CD4-positive, CD25-positive, alpha-beta regulatory T cell (primary cell): Measurements from ENCODE around the gene MMEL1. TPM values are rescaled to one million over a fixed set of nuclear protein-coding genes. Genes with fewer than 3 reads are reported as not detected.

Source experiments
- ATAC-seq, 2 donors: fragments of 150-1000 bp; cut with Tn5 transposase; one replicate each; pipeline ENCODE4 v1.10.0; 2021; ENCODE audit warnings: low read depth in 2 of 2, moderate number of reproducible peaks in 2 of 2, moderate library complexity in 1 of 2
- DNase-seq, 3 donors: peaks; one replicate each; pipeline versions ENCODE4 v3.0.0 to v3.0.0-alpha.2; 2012 to 2022; ENCODE audit warnings: mixed read lengths in 1 of 3
- H3K27ac ChIP-seq: one replicate; pipeline ENCODE4 v1.7.0; 2013; ENCODE audit warnings: mild to moderate bottlenecking, low read length; ENCODE audit not compliant: insufficient read depth, poor library complexity, severe bottlenecking
- H3K27me3 ChIP-seq: one replicate; pipeline ENCODE4 v1.7.0; 2013; ENCODE audit warnings: low read length; ENCODE audit not compliant: control insufficient read depth, insufficient read depth
- H3K36me3 ChIP-seq: one replicate; pipeline ENCODE4 v1.7.0; 2013; ENCODE audit warnings: mild to moderate bottlenecking, low read length, moderate library complexity; ENCODE audit not compliant: control insufficient read depth, insufficient read depth
- H3K4me1 ChIP-seq: 2 replicates; pipeline ENCODE4 v1.7.0; 2013; ENCODE audit warnings: mild to moderate bottlenecking, low read length; ENCODE audit not compliant: insufficient read depth, control insufficient read depth, poor library complexity, severe bottlenecking
- H3K4me3 ChIP-seq: one replicate; pipeline ENCODE4 v1.7.0; 2013; ENCODE audit warnings: low read depth, mild to moderate bottlenecking, low read length, moderate library complexity
- H3K9me3 ChIP-seq, 2 experiments: 1 replicate in 1 of 2; 2 replicates in 1 of 2; pipeline ENCODE4 v1.7.0; 2013; ENCODE audit warnings: low read length in 2 of 2, mild to moderate bottlenecking in 1 of 2, moderate library complexity in 1 of 2; ENCODE audit not compliant: control insufficient read depth in 2 of 2
- H3K27ac Mint-ChIP-seq, 3 donors: one replicate each; pipeline ENCODE4 v1.8.0; 2020 to 2022; ENCODE audit warnings: mild to moderate bottlenecking in 3 of 3, mixed read lengths in 3 of 3, moderate library complexity in 2 of 3
- H3K27me3 Mint-ChIP-seq: one replicate; pipeline ENCODE4 v1.8.0; 2022; ENCODE audit warnings: mild to moderate bottlenecking, mixed read lengths
- H3K36me3 Mint-ChIP-seq: one replicate; pipeline ENCODE4 v1.8.0; 2020; ENCODE audit warnings: mixed read lengths
- H3K4me1 Mint-ChIP-seq, 4 donors: one replicate each; pipeline ENCODE4 v1.8.0; 2020 to 2022; ENCODE audit warnings: mixed read lengths in 4 of 4, mild to moderate bottlenecking in 1 of 4
- H3K4me3 Mint-ChIP-seq, 4 donors: one replicate each; pipeline ENCODE4 v1.8.0; 2020 to 2022; ENCODE audit warnings: mild to moderate bottlenecking in 4 of 4, mixed read lengths in 4 of 4, moderate library complexity in 3 of 4
- H3K9me3 Mint-ChIP-seq, 7 donors: one replicate each; pipeline ENCODE4 v1.8.0; 2020 to 2022; ENCODE audit warnings: mixed read lengths in 7 of 7, mild to moderate bottlenecking in 3 of 7, moderate library complexity in 2 of 7
- polyA plus RNA-seq, 4 donors: library from polyadenylated mRNA; unstranded; fragments of 300-500 nt; fragmentation: Illumina TruSeq; gene quantifications; one replicate each; pipeline ENCODE4 v1.2.3, GENCODE V29; 2021
- total RNA-seq: library from RNA; stranded (reverse); gene quantifications from one replicate; pipeline ENCODE4 v1.2.3, GENCODE V29; 2022

Gene MMEL1
- total and polyA plus RNA-seq, 5 donors from 2014 or later, result 0.79 to 18.1 (median 15.2) TPM

DNA sequence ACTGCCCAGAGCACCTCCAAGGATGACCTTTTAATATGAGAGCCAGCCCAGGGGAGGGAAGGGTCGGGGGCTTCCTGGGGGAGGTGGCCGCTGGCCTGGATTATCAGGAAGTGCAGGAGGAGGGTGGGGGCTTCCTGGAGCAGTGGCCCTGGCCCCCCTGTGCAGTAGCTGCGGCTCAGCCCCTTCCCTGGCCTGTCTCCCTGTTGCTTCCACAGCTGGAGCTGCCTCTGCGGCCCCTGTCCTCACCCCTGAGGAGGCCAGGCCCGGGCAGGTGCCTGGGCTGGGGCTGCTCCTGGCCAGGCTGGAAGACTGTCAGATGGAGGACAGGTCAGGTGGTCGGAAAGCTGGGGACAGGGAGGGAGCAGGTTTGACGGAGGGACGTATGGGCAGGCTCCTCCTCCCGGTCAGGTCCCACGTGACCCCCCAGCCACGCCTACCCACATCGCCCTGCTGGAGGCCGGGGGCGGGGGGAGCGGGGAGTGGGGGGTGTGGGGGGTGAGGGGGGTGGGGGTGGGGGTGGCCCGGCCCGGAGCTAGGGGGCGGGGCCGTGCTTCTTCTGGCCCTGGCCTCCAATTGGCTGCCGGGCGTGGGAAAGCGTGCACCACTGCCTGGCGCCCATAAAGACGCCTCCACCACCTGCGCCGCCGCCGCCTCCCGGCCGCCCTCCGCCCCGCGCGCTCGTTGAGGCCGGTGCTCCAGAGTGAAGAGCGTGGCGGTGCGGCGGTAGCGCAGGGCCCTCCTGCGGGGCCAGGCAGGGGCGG, 86.9 kb downstream of the MMEL1 start:
- no peaks in the 10 kb centered on the region for H3K36me3 Mint-ChIP-seq
- peak overlapping the region in 1 of 3 donors; percentile 98 for H3K27ac Mint-ChIP-seq
- Histone ChIP-seq H3K4me3 (no peak overlapping the region), H3K9me3 (no peaks in the 10 kb centered on the region), H3K4me1 (peaks cover 49% of the 10 kb centered on the region), H3K27ac (peak overlapping the region; percentile 97), H3K27me3 (no peaks in the 10 kb centered on the region), H3K36me3 (no peaks in the 10 kb centered on the region)
- ATAC-seq (peak; percentile 54 to 55), DNase-seq (peak; percentile 85 to 94 (median 90))
- peaks cover 0 to 36% (median 10%) of the 10 kb centered on the region in 4 donors for H3K4me1 Mint-ChIP-seq
- H3K4me3 Mint-ChIP-seq, result peak overlapping the region; percentile 94 to 99 (median 95)
- no peaks in the 10 kb centered on the region for H3K9me3 Mint-ChIP-seq
- H3K27me3 Mint-ChIP-seq, result peaks cover 13% of the 10 kb centered on the region

DNA sequence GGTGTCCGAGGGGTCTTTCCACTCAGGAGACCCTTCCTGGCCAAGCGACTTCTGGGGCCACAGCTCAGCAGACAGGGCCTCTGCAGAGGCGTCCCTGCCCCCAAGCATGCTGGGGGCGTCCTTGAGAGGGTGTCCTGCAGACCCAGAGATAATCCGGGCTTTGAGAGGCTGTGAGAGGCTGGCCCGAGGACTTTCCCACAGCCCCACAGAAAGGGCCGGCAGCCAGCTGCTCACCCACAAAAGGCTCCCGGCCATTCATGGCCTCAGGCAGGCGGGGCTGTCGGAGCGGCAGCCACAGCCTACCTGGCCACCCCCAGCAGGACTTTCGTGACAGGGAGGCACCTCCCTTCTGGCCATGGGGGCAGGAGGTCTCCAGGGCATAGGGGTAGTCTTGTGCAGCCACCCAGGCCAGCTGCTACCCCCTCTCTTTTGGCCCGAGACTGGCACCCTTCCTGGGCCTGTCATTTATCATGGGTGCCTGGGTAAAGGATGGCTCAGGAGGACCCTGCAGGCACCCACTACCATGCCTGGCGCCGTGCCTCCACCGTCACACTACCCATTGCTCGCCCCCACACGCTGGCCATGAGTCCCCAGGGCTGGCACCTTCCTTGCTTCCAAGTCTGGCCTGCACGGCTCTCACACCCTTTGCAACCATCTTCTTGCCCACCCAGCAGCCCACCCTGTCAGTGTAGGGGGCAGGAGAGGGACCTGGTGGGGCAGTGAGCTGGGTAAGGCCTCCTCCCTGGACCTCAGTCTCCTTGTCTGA, 87.8 kb downstream of the MMEL1 start:
- H3K4me1 Mint-ChIP-seq, result peaks cover 0 to 34% (median 10%) of the 10 kb centered on the region in 4 donors

DNA sequence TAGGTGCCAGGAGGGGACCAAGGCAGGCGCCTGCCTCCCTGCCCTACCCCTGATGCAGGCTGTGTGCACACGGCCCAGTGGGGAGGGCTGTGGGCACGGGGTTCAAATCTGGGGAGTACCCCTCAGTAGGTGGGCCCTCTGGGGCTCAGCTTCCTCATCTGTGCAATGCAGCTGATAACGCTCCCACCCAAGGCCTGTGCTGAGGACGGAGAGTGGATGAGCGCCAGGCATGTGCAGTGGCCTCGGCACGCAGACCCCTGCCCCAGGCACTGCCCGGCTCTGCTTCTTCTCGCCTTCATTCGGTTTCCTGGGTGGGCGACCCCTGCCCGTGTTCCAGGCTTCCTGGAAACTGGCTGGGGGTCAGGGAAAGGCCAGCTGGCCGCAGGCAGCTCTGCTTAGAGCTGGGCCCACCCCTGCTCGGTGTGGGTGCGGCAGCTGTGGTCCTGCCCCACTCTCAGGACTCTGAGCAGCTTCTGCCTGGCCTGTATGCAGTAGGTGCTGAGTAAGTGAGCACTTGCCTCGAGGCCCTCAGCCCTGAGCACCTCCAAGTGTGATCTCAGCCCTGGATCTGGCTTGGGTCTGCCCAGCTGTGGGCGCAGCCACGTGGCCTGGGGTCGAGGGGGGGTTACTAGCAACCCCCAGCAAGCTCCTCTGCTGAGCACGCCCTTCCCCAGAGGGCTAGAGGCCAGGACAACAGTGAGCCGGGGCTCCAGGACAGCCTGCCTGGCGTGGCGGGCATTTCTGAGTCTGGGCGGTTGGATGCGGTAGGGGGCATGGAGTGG, 88.5 kb downstream of the MMEL1 start:
- no peaks in the 10 kb centered on the region for H3K36me3 Mint-ChIP-seq
- H3K4me1 Mint-ChIP-seq, result peaks cover 0 to 29% (median 10%) of the 10 kb centered on the region in 4 donors
- Histone ChIP-seq H3K27ac (no peak overlapping the region), H3K4me3 (no peak overlapping the region), H3K9me3 (no peaks in the 10 kb centered on the region), H3K36me3 (no peaks in the 10 kb centered on the region), H3K27me3 (no peaks in the 10 kb centered on the region), H3K4me1 (peaks cover 45% of the 10 kb centered on the region)
- no peak overlapping the region for H3K4me3 Mint-ChIP-seq
- ATAC-seq, result no peak
- H3K27ac Mint-ChIP-seq, result peak overlapping the region in 1 of 3 donors; percentile 20
- H3K9me3 Mint-ChIP-seq, result no peaks in the 10 kb centered on the region
- no peak for DNase-seq
- peaks cover 11% of the 10 kb centered on the region for H3K27me3 Mint-ChIP-seq

More for the DNA sequence above, 87.8 kb downstream of the MMEL1 start:
- H3K27me3 ChIP-seq, result no peaks in the 10 kb centered on the region
- Mint-ChIP-seq H3K4me3 (peak overlapping the region; percentile 35 to 82 (median 48)), H3K36me3 (no peaks in the 10 kb centered on the region), H3K27ac (no peak overlapping the region), H3K9me3 (no peaks in the 10 kb centered on the region), H3K27me3 (peaks cover 13% of the 10 kb centered on the region)
- ATAC-seq, result no peak
- DNase-seq, result no peak
- H3K4me3 ChIP-seq, result no peak overlapping the region
- no peaks in the 10 kb centered on the region for H3K9me3 ChIP-seq
- H3K27ac ChIP-seq, result peak overlapping the region; percentile 74
- no peaks in the 10 kb centered on the region for H3K36me3 ChIP-seq
- H3K4me1 ChIP-seq, result peaks cover 52% of the 10 kb centered on the region

DNA sequence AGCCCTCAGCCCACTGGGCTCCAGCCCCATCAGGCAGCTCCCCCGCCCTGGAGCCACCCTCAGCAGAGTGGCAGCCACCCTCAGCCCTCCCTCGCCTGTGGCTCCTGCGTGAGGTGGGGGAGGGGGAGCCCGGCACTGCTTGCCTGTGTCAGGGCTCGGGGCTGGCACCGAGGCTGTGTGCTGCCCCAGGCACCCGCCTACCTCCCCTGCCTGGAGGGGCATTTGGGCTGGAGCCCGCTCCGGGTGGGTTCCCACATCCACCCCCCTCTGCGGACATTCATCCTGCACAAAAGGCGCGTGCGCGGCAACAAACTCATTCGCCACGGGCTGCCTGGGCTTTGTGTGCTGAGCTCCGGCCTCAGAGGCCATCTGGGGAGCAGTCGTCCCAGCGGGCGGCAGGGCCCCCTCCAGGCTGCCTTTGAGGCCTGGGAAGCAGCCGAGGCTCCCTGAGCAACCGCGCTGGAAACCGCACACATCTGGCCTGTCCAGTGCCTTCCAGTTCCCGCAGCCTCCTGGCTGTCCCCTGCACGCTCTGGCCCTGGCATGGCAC, 89.2 kb downstream of the MMEL1 start:
- Histone ChIP-seq H3K36me3 (no peaks in the 10 kb centered on the region), H3K27ac (no peak overlapping the region), H3K4me3 (no peak overlapping the region), H3K27me3 (no peaks in the 10 kb centered on the region), H3K4me1 (peaks cover 40% of the 10 kb centered on the region), H3K9me3 (no peaks in the 10 kb centered on the region)
- no peaks in the 10 kb centered on the region for H3K9me3 Mint-ChIP-seq
- H3K27me3 Mint-ChIP-seq, result peaks cover 10% of the 10 kb centered on the region
- ATAC-seq (peak in 1 of 2 donors; percentile 6), DNase-seq (peak; percentile 33 to 45 (median 33))
- no peaks in the 10 kb centered on the region for H3K36me3 Mint-ChIP-seq
- peaks cover 0 to 22% (median 8%) of the 10 kb centered on the region in 4 donors for H3K4me1 Mint-ChIP-seq
- no peak overlapping the region for H3K4me3 Mint-ChIP-seq
- no peak overlapping the region for H3K27ac Mint-ChIP-seq

DNA sequence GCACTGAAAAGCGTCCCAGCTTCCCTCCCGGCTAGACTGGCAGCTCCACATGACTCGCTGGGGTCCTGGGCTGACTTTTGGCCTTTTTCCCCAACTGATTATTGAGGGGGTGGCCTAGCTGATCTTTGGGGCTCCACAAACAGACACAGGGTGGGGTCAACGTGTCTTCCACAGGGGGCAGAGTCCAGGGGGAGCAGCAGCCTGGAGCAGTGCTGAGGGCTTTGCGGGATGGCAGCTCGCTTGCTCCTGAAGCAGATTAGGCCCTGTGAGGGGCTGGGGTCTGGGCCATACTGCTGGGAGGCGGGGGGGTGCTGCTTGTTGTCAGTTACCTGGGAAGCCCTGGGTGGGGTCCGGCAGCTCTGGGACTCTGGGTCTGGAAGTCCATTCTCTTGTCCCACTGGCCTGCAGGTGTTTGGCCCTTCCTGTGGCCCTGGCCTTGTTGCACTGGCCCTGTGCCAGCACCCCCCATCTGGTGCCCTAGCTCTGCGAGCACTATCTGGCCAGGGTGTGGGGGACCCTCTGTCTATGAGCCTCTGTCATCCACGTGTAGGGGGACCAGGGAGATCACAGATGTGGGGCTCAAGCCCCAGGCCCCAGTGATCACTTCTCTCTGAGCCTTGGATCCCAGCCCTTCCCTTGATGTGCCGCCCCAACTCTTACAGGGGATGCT, 90.4 kb downstream of the MMEL1 start:
- Histone ChIP-seq H3K27ac (no peak overlapping the region), H3K27me3 (no peaks in the 10 kb centered on the region), H3K4me1 (peaks cover 29% of the 10 kb centered on the region), H3K36me3 (no peaks in the 10 kb centered on the region), H3K4me3 (no peak overlapping the region), H3K9me3 (no peaks in the 10 kb centered on the region)
- DNase-seq, result no peak
- Mint-ChIP-seq H3K4me3 (peak overlapping the region in 1 of 4 donors; percentile 28), H3K36me3 (no peaks in the 10 kb centered on the region), H3K27me3 (peaks cover 4% of the 10 kb centered on the region), H3K9me3 (no peaks in the 10 kb centered on the region), H3K27ac (no peak overlapping the region), H3K4me1 (peaks cover 0 to 15% (median 6%) of the 10 kb centered on the region in 4 donors)
- ATAC-seq, result no peak

DNA sequence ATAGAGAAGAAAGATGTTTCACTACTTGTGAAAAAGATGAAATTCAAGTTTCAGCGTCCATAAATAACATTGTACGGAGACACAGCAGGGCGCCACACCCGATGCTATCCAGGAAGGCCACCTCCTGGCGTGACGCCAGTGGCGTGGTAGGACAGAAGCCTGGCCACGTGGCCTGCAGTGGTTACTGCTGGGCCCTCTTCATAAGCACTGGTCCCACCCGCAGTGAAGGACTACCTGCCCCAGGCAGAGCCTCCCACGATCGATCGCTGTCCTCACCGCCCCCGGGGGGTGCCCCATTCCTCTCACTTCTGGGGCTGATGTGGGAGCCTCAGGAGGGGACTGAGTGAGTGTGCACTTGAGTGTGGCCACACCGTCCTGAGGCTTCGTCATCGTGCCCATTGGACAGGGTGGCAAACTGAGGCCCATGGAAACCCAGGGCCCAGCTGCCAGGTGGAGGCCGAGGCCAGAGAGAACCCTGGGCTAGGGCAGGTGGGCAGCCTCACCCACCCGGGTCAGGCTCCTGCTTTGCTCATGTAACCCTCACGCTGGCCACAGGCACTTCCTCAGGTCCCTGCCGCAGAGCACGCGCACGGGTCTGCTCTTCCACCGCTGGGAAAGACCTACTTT, 91.1 kb downstream of the MMEL1 start:
- Histone ChIP-seq H3K27ac (no peak overlapping the region), H3K9me3 (no peaks in the 10 kb centered on the region), H3K4me3 (no peak overlapping the region), H3K4me1 (peaks cover 26% of the 10 kb centered on the region), H3K36me3 (no peaks in the 10 kb centered on the region), H3K27me3 (no peaks in the 10 kb centered on the region)
- DNase-seq (no peak), ATAC-seq (no peak)
- Mint-ChIP-seq H3K27me3 (peaks cover 4% of the 10 kb centered on the region), H3K9me3 (no peaks in the 10 kb centered on the region), H3K27ac (no peak overlapping the region), H3K4me1 (peaks cover 0 to 15% (median 4%) of the 10 kb centered on the region in 4 donors), H3K36me3 (no peaks in the 10 kb centered on the region), H3K4me3 (peak overlapping the region in 2 of 4 donors; percentile 28 to 54)
